ENCODE measurements around the gene BBS9. TPM values are rescaled to one million over a fixed set of nuclear protein-coding genes. Genes with fewer than 3 reads are reported as not detected.

The BBS9 gene
- total RNA-seq, 1 experiment from 2014 or later: 5.7 TPM

- no peaks in the 10 kb centered on the region for H3K79me2 ChIP-seq (ENCODE audit: low read length)
- no peaks in the 10 kb centered on the region for H3K9me3 ChIP-seq (ENCODE audit: low read length)
- no peak overlapping the region for H3K9ac ChIP-seq (ENCODE audit: low read length)
- H3K27me3 ChIP-seq (ENCODE audit: low read length): no peaks in the 10 kb centered on the region
- H3K9me2 ChIP-seq (replicated peaks; ENCODE audit: low read length): no peaks in the 10 kb centered on the region
- no peak for ATAC-seq
- no peak overlapping the region for H2AFZ ChIP-seq (ENCODE audit: low read length)
- H3K4me2 ChIP-seq (ENCODE audit: low read length): no peak overlapping the region
- no peak overlapping the region for H3K27ac ChIP-seq (ENCODE audit: low read length)
- no peak for DNase-seq
- H3K4me3 ChIP-seq (ENCODE audit: low read length): no peak overlapping the region
- no peaks in the 10 kb centered on the region for H3K36me3 ChIP-seq (ENCODE audit: low read depth, low read length)
- ChIA-PET CTCF (no interaction called here), POLR2A (ENCODE audit: unreplicated experiment) (no interaction called here)
- no TSS peak for BruUV-seq (replicated peaks)
- intact Hi-C loops (cut with micrococcal nuclease): no loop called here
- no peaks in the 10 kb centered on the region for H4K20me1 ChIP-seq (ENCODE audit: low read length)
- no peak for TF ChIP-seq EZH2 (IDR thresholded peaks at IDR 0.05; ENCODE audit: low read length, unreplicated experiment)
- TF ChIP-seq CTCF (conservative IDR thresholded peaks at IDR 0.05; ENCODE audit: low read depth, low read length): no peak
- TF ChIP-seq EZH2phosphoT487 (IDR thresholded peaks at IDR 0.05; ENCODE audit: borderline replicate concordance, low read length): no peak
- no peaks in the 10 kb centered on the region for H3K4me1 ChIP-seq (ENCODE audit: insufficient read depth, low read length)
- H3F3A ChIP-seq (ENCODE audit: low read length, unreplicated experiment): no peaks in the 10 kb centered on the region
Observed at GRCh38 chr7:33626869-33627268, 497.5 kb downstream of the BBS9 start.

- Histone ChIP-seq H2AFZ (ENCODE audit: low read length) (no peak overlapping the region), H3K4me1 (ENCODE audit: insufficient read depth, low read length) (no peaks in the 10 kb centered on the region), H3K9ac (ENCODE audit: low read length) (no peak overlapping the region), H3K9me2 (replicated peaks; ENCODE audit: low read length) (no peaks in the 10 kb centered on the region), H3K4me3 (ENCODE audit: low read length) (no peak overlapping the region), H3F3A (ENCODE audit: low read length, unreplicated experiment) (no peaks in the 10 kb centered on the region), H3K27me3 (ENCODE audit: low read length) (no peaks in the 10 kb centered on the region), H3K36me3 (ENCODE audit: low read depth, low read length) (no peaks in the 10 kb centered on the region), H3K27ac (ENCODE audit: low read length) (no peak overlapping the region), H4K20me1 (ENCODE audit: low read length) (no peaks in the 10 kb centered on the region), H3K79me2 (ENCODE audit: low read length) (no peaks in the 10 kb centered on the region), H3K9me3 (ENCODE audit: low read length) (no peaks in the 10 kb centered on the region), H3K4me2 (ENCODE audit: low read length) (no peak overlapping the region)
- intact Hi-C loops (cut with micrococcal nuclease): no loop called here
- ATAC-seq: no peak
- POLR2A ChIA-PET (ENCODE audit: unreplicated experiment): no interaction called here
- CTCF ChIA-PET: no interaction called here
- BruUV-seq (replicated peaks): no TSS peak
- TF ChIP-seq CTCF (conservative IDR thresholded peaks at IDR 0.05; ENCODE audit: low read depth, low read length) (no peak), EZH2 (IDR thresholded peaks at IDR 0.05; ENCODE audit: low read length, unreplicated experiment) (no peak), EZH2phosphoT487 (IDR thresholded peaks at IDR 0.05; ENCODE audit: borderline replicate concordance, low read length) (no peak)
- DNase-seq: no peak
Observed at GRCh38 chr7:33627741-33628140, 498.4 kb downstream of the BBS9 start.

GRCh38 chr7:33628894-33629293, 499.5 kb downstream of the BBS9 start:
- Histone ChIP-seq H3K4me3 (ENCODE audit: low read length) (no peak overlapping the region), H3K27ac (ENCODE audit: low read length) (no peak overlapping the region), H3K4me1 (ENCODE audit: insufficient read depth, low read length) (no peaks in the 10 kb centered on the region; the same call in 1 of the 2 replicates), H3K9me3 (ENCODE audit: low read length) (no peaks in the 10 kb centered on the region), H3K27me3 (ENCODE audit: low read length) (no peaks in the 10 kb centered on the region), H4K20me1 (ENCODE audit: low read length) (no peaks in the 10 kb centered on the region), H3K79me2 (ENCODE audit: low read length) (no peaks in the 10 kb centered on the region), H3K9me2 (replicated peaks; ENCODE audit: low read length) (no peaks in the 10 kb centered on the region), H3K4me2 (ENCODE audit: low read length) (no peak overlapping the region), H3K36me3 (ENCODE audit: low read depth, low read length) (no peaks in the 10 kb centered on the region), H3K9ac (ENCODE audit: low read length) (no peak overlapping the region), H2AFZ (ENCODE audit: low read length) (no peak overlapping the region), H3F3A (ENCODE audit: low read length, unreplicated experiment) (no peaks in the 10 kb centered on the region)
- intact Hi-C loops (cut with micrococcal nuclease): no loop called here
- no peak for ATAC-seq
- DNase-seq: no peak
- CTCF ChIA-PET: no interaction called here
- no TSS peak for BruUV-seq (replicated peaks)
- no peak for TF ChIP-seq EZH2 (IDR thresholded peaks at IDR 0.05; ENCODE audit: low read length, unreplicated experiment)
- no peak for TF ChIP-seq CTCF (conservative IDR thresholded peaks at IDR 0.05; ENCODE audit: low read depth, low read length)
- TF ChIP-seq EZH2phosphoT487 (IDR thresholded peaks at IDR 0.05; ENCODE audit: borderline replicate concordance, low read length): no peak
- POLR2A ChIA-PET (ENCODE audit: unreplicated experiment): no interaction called here
